GM12801 (cell line): ENCODE results near the gene CHST15.

Experiments used
- TF ChIP-seq, protein P1 (sequence below): IDR thresholded peaks from one replicate; pipeline ENCODE4 v1.5.1; 2011; ENCODE audit warnings: control low read depth; ENCODE audit not compliant: insufficient read length; ENCODE audit errors: extremely low read depth

The CHST15 gene

GRCh38 chr10:124007773-124008145, 85.6 kb downstream of the CHST15 start:
- TF ChIP-seq, protein P1, sequence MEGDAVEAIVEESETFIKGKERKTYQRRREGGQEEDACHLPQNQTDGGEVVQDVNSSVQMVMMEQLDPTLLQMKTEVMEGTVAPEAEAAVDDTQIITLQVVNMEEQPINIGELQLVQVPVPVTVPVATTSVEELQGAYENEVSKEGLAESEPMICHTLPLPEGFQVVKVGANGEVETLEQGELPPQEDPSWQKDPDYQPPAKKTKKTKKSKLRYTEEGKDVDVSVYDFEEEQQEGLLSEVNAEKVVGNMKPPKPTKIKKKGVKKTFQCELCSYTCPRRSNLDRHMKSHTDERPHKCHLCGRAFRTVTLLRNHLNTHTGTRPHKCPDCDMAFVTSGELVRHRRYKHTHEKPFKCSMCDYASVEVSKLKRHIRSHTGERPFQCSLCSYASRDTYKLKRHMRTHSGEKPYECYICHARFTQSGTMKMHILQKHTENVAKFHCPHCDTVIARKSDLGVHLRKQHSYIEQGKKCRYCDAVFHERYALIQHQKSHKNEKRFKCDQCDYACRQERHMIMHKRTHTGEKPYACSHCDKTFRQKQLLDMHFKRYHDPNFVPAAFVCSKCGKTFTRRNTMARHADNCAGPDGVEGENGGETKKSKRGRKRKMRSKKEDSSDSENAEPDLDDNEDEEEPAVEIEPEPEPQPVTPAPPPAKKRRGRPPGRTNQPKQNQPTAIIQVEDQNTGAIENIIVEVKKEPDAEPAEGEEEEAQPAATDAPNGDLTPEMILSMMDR = no peak

DNA sequence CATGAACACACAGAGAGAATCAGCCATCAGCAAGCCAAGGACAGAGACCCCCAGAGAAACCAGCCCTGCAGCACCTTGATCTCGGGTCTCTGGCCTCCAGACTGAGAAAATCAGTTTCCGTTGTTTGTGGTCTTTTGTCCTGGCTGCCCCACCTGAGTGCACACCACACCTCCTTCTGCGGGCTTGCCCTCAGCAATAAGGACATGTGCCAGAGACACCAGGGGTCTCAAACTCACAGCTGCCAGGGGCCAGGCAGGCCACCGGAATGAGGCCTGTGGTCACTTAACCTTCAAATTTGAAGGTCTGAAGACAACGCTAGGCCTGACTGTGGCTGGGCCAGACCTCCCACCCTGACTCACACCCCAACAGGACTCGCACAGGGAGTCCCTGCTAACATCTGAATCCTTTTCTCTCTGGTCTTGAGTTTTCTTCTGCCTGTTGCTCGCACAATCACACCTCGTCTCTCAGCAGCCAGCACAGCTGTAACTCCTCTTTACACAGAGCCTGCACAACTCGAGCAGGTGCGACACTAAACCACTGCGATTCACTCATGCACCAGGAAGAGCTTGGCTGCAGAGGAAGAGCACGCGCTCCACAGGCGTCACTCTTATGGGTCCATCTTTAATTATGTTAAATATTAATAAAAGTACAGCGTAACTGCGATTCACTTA, 86.2 kb downstream of the CHST15 start:
- TF ChIP-seq, protein P1 = no peak

DNA sequence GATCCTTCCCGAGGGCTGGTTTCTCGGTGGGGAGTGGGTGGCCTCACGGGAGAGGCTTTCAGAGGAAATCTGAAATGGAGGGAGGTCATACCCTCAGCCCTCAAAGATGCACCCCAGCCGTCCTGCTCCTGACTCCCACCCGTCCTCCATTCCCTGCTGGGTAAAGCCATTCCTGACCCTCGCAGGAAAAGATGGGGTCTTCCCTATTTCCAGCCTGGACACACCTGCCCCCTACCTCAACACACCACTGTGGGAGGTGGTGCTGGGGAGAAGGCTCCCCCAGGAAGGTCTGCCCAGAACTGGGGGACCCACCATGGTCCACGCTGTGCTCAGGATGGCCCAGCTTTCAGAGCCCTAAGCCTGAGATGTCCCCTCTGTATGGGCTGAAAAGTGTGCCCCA, 86.9 kb downstream of the CHST15 start:
- TF ChIP-seq, protein P1 = no peak

- TF ChIP-seq, protein P1 = no peak
Measured at GRCh38 chr10:124005991-124006392, 87.4 kb downstream of the CHST15 start.

DNA sequence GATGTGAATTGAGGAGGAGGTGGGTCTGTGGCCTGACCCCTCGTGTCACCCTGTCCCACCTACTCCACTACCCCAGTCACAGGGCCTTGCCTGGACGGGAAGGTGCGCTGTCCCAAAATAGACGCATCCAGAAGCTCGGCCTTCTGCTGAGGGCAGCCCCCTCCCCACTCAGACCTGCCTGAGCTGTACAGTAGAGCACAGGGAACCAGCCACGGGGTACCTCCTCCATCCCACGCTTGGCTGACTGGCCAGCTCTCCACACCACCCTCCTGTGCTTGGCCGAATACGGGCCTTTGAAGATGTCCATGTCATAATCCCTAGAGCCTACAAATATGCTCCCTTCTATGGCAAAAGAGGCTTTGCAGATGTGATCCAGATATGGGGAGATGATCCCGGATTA, 88.3 kb downstream of the CHST15 start:
- TF ChIP-seq, protein P1 = no peak

DNA sequence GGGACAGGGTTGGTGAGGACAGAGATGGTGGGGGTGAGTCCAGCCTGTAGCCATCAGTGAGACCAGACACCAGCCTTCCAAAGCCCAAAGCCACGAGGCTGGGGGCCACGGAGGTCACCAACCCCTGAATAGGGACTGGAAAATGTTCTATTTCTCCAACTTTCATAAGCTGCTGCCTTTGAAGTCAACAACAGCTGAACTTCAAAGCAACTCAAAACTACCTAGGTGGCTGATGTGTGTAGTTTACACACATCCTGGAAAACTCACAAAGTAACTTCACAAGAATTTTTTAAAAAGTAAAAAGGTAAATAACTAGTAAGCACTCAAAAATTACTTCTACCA, 88.8 kb downstream of the CHST15 start:
- TF ChIP-seq, protein P1 = no peak

GRCh38 chr10:124003871-124004662, 89.3 kb downstream of the CHST15 start:
- TF ChIP-seq, protein P1 = no peak
